GM19468 (cell line): ENCODE data around the gene LRATD1.

Experiments
- ATAC-seq: cut with Tn5 transposase; IDR thresholded peaks from one replicate; pipeline ENCODE4 v1.9.1; 2021; ENCODE audit warnings: mild to moderate bottlenecking, moderate library complexity, moderate number of reproducible peaks; ENCODE audit not compliant: unreplicated experiment; ENCODE audit errors: extremely low read depth

The LRATD1 gene

DNA sequence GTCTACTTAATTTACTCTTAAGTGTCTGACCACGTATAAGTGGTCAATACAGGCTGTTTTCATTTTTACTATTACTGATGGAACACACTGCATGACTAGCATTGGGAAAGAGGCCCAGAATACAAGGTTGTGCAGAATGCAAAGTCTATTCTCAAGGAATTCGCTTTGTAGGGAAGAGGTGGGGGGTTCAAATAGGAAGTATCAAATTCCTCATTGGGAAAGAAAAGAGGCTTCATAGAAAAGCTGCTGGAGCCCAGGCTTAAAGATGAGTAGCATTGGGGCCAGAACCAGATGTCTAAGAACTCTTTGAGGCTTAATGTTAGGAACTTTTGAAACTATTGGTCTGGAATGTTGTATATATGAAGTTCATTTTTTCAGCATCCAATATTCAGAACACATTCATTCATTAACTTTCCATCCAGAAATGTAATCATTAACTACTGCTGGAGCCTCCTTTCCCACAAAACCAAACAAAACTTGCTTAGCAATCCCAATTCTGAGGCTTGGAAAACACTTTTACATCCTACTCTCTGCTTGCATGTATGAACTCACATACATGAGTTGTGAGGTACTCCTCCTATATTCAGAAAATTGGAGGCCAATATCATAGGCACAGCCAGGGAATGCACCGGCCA, 994 bp upstream of the LRATD1 start:
- no peak for ATAC-seq

DNA sequence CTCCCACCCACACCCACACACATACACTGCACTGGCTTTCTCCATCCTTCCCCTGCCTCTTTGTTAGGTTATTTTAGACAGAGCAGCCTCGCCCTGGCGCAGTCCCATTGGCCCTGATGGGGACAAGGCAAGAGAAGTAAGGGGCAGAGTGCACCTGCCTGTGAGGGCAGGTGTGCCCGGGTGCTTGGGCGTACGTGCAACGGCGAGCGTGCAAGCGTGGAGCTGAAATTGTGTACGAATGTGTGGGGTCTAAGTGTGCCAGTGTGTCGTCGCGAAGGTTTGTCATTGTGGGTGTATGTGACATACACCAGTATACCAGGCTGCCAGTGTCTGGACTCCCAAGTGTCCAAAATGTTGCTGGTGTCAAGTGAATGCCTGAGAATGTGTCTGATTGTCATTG, 544 bp downstream of the LRATD1 start:
- ATAC-seq = no peak

GRCh38 chr2:14633461-14634181, 1.1 kb downstream of the LRATD1 start:
- no peak for ATAC-seq

GRCh38 chr2:14634182-14634488, 1.6 kb downstream of the LRATD1 start:
- no peak for ATAC-seq

DNA sequence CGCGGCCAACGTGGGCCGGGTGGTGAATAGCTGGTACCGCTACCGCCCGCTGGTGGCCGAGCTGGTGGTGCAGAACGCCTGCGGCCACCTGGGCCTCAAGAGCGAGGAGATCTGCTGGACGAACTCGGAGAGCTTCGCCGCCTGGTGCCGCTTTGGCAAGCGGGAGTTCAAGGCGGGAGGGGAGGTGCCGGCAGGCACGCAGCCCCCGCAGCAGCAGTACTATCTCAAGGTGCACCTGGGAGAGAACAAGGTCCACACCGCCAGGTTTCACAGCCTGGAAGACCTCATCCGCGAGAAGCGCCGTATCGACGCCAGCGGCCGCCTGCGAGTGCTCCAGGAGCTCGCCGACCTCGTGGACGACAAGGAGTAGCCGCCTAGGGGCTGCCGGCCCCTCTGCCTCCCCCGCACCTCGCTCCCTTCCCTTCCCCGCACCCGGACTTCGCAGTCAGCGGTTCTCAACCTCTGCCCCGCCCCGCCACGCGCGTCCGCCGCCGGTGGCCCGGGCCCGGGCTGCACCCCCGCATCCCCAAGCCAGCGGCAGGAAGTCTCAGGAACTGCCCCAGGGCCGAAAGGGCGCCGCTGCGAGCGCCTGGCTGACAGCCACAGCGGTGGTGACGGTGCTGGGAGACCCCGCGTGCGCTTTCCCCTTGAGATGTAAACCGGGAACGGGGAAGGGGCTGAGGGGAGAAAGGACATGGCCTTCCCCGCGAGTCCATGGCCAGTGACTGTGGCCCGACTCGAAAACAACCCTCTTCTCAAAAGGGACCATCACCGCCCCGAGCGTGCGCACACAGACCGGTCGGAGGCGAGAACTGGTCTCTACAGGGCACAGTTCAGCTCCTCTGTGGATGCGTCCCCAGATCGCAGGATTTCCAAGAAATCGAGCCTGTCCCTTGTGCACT, 2.2 kb downstream of the LRATD1 start:
- ATAC-seq = no peak

DNA sequence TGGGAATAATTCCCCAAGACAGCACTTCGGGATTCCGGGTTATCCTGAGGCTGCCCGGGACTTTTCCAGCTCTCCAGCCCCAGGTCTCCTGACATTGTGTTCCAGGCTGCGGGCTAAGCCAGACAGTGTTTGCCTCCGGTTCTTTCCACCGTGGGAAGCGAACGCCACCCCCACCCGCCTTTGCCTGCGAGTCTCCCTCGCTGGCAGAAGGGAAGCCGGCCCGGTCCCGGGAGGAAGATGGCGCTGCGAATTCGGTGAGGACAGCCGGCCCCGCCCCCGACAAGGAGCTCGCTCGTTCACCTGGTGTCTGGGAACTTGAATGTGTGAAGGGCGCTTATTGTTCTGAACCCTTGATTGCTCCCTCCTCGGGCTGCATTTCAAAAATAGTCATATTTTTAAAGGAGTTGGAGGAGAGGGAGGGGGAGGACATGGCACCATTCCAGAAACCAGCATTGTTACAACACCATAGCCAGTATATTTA, 2.9 kb downstream of the LRATD1 start:
- ATAC-seq = no peak

DNA sequence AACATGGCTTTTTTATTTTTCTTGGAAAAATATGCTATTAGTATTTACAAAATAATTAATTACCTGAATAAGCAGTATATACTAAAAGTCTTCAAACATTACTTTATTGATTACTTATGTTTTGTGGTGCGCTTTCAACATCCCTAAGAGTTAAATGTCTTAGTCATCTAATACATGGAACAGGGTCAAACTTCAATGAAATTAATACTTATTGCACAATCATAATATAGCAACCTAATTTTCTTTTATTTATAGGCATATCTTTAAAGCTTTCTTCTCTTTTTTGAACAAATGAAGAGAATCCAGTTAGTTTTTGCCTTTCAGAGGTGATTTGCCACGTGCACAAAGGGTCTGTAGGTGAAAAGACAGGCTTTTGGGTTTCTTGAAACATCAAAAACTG, 6.0 kb downstream of the LRATD1 start:
- ATAC-seq = no peak

DNA sequence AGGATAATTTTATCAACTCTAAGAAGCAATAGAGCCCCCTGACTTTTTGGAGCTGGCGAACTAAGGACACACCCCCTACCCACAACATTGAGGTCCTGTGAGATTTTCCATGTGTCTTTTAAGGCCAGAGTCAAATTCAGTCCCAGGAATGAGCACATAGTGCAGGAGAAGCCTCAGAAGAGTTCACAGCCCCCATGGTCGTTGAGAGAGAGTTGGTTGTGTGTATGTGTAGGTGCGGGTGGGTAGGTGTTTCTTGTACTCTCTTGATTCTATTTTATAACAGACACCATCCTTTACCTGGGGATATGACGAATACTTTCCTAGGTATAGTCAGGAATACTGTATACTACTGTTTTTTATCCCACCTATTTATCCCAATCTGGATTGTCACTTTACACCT, 8.6 kb downstream of the LRATD1 start:
- no peak for ATAC-seq

GRCh38 chr2:14642499-14642898, 10.0 kb downstream of the LRATD1 start:
- no peak for ATAC-seq

DNA sequence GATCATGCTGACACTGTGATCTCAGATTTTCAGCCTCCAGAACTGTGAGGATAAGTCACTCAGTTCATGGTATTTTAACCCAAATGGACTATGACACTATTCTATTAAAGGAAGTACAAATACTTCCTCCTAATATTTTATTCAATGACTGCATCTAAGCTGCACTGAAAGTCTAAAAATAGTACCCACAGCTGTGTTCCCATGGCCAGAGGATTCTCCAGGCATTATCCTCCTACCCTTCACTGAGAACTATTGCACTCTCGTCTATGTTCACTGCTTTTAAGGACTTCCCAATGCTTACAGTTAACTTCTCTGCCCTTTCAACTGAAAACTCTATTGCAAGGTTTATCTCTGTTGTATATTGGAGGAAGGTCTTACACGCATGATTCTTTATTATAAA, 15.2 kb downstream of the LRATD1 start:
- no peak for ATAC-seq

DNA sequence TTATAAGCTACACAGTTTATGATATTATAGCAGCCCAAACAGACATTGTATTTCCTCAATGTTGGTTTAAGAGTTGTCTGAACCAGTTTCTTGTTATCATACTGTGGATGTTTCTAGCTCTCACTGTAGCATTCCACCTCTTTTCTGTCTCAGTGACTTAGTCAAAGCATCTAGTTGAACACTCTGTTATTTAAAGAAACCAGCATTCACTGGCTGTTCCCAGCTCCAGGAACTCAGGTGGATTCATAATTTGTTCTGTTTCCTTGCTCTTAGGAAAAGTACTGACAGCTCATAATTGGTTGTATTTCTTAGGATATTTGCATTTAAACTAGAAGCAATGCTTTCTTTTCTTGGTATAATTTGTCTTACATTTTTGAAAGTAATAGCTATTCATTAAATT, 17.5 kb downstream of the LRATD1 start:
- ATAC-seq = no peak

GRCh38 chr2:14654835-14655282, 22.3 kb downstream of the LRATD1 start:
- peak; percentile 66 for ATAC-seq

- ATAC-seq = no peak
Measured at GRCh38 chr2:14656146-14656545, 23.6 kb downstream of the LRATD1 start.

DNA sequence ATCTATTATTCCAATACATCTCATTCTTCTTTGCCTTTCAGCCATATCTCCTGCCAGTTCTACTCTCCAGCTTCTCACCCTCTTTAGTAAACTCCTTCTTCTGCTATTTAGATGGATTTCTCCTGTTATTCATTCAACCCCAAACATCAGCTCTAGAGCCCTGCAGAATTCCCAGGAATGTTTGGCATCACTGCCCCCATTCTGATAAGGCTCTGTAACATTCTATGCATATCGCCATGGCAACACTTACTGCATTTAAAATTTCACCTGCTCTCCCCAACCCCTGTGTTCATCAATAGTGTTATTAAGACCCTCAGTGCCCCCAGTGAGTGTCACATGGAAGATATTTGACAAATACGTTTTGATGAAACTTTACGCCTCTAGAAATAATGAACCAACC, 28.6 kb downstream of the LRATD1 start:
- ATAC-seq = no peak

- ATAC-seq = no peak
Measured at GRCh38 chr2:14673351-14673875, 40.9 kb downstream of the LRATD1 start.

DNA sequence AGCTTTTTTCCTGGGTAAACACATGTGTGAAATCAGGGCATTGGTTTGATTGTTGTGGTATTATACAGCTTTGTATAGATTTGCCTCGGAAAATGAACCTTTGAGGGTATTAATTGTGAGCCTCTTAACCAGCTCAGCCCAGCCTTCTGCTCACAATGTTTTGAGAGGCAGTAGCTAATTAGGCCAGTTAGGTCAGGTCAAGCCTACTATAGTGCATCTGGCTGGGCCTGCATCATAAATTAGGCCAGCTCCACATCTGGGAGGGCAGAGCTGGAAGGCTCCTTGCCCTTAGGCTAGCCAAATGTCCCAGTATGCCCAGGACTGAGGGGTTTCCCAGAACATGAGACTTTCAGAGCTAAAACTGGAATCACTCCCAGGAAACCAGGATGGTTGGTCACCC, 43.0 kb downstream of the LRATD1 start:
- ATAC-seq = no peak

DNA sequence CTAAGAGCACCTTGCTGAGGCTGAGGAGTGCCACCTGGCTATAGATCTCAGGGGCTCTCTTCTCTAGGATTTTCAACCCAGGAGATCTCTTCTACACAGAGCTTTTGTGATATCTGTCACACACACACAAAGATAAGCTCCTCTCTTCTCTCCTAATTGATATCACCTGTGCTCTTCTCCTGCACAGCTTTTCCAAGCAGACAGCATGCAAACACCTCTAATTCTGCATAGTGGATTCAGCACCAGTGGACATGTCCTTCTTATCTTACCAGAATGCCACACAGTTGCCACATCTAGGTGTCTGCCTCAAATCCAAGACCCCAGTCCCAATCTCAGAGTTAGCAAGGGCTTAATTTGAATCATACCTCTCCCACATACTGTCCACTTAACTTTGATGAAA, 43.9 kb downstream of the LRATD1 start:
- no peak for ATAC-seq

GRCh38 chr2:14677039-14677438, 44.5 kb downstream of the LRATD1 start:
- no peak for ATAC-seq

DNA sequence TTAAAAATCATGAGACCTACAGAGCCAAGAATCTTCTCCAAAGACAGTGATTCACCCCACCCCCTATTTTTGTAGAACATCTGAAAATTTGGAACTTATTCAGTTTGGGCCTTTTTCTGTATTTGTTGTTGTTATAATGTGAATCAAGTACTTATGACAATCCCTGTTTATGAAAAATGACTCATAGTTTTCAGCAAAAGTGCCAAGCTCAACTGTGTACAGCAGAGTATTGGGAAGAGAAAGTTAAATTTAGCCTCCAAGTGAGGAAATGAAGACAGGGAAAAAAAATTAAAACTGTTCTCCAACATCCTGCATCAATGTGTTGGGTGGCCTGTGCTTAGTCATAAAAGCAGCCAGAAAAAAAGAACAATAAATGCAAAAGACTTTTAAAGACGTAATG, 46.2 kb downstream of the LRATD1 start:
- no peak for ATAC-seq

DNA sequence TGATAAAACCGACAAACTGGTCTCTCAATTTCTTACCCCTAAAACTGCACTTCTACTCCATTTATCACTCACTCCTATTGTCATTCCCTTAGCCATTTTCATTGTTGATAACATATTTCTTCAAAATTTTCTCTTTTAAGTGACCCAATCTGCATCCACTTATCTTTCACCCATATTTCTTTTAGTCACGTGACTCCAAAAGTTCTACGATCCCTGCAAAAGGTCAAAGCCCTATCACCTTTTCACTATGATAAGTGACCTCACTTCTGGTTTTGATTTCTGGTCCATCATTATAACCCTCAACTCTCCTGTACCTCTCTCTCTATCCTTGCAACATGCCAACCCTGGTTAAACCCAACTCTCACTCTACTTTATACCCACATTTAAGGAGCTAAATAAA, 49.1 kb downstream of the LRATD1 start:
- no peak for ATAC-seq
